Left lobe of liver (tissue), 2 donors: ENCODE measurements around the gene MRPL12. TPM values are rescaled to one million over a fixed set of nuclear protein-coding genes. Genes with fewer than 3 reads are reported as not detected.

Source experiments
- ATAC-seq: fragments of 200-7000 bp; cut with Tn5 transposase; one replicate; pipeline ENCODE4 v1.9.1; 2020; ENCODE audit warnings: mild to moderate bottlenecking, moderate library complexity
- DNase-seq: peaks from one replicate; pipeline ENCODE4 v3.0.0-alpha.2; 2020; ENCODE audit warnings: low spot score
- total RNA-seq: library from RNA; stranded (reverse); gene quantifications from one replicate; pipeline ENCODE4 v1.2.1, GENCODE V29; 2021
- donor health status: DM: no; HTN: no; CAD: no; lungs with moderate emphysema.
- donor health status: DM: no; HTN: yes; CAD: no.

Gene MRPL12
- total RNA-seq, 1 donor from 2014 or later = 75.7 TPM

- ATAC-seq = no peak
- DNase-seq = no peak
These were observed 2.5 kb upstream of the MRPL12 start for GRCh38 chr17:81700353-81701287.

- no peak for DNase-seq
- no peak for ATAC-seq
These were observed 1.7 kb upstream of the MRPL12 start for GRCh38 chr17:81701288-81702071.

GRCh38 chr17:81703747-81704654 lies 834 bp downstream of the MRPL12 start:
- no peak for DNase-seq
- peak; percentile 36 for ATAC-seq

- DNase-seq (no peak), ATAC-seq (no peak)
These were observed 2.5 kb downstream of the MRPL12 start for GRCh38 chr17:81705518-81706231.

- no peak for DNase-seq
- no peak for ATAC-seq
These were observed 3.1 kb downstream of the MRPL12 start for GRCh38 chr17:81706232-81706611.

- no peak for DNase-seq
These were observed 3.8 kb downstream of the MRPL12 start for GRCh38 chr17:81706757-81707624.

GRCh38 chr17:81707725-81708646 lies 4.8 kb downstream of the MRPL12 start:
- ATAC-seq = no peak
- DNase-seq = no peak

More at GRCh38 chr17:81706757-81707624, 3.8 kb downstream of the MRPL12 start:
- no peak for ATAC-seq

- no peak for DNase-seq
- no peak for ATAC-seq
These were observed 5.6 kb downstream of the MRPL12 start for GRCh38 chr17:81708739-81709185.

GRCh38 chr17:81710514-81711308 lies 7.5 kb downstream of the MRPL12 start:
- ATAC-seq = peak; percentile 8
- DNase-seq = no peak

GRCh38 chr17:81711814-81712467 lies 8.8 kb downstream of the MRPL12 start, which contains the start of gene SLC25A10:
Gene SLC25A10, plus strand, starts transcription at chr17:81712284. Its CDS starts 143 bp downstream, at chr17:81712427.
- DNase-seq (peak; percentile 97), ATAC-seq (peak; percentile 62)

GRCh38 chr17:81712468-81713003 lies 9.4 kb downstream of the MRPL12 start:
- ATAC-seq (peak; percentile 1), DNase-seq (no peak)

GRCh38 chr17:81713004-81713555 lies 9.9 kb downstream of the MRPL12 start:
- DNase-seq = no peak
- peak; percentile 3 for ATAC-seq

- DNase-seq = peak; percentile 95
- peak; percentile 71 for ATAC-seq
These were observed 10.6 kb downstream of the MRPL12 start for GRCh38 chr17:81713556-81714411.

- DNase-seq = no peak
- no peak for ATAC-seq
These were observed 11.4 kb downstream of the MRPL12 start for GRCh38 chr17:81714412-81715106.
